K562 (cell line): ENCODE data around the gene DTWD2. TPM values are rescaled to one million over a fixed set of nuclear protein-coding genes. Genes with fewer than 3 reads are reported as not detected.

ENCODE experiments used
- CTCF ChIP-seq, 3 experiments: IDR thresholded peaks in 2 of 3; conservative IDR thresholded peaks in 1 of 3; 2 replicates each; pipeline ENCODE4 v1.5.1; 2011 to 2012; ENCODE audit warnings: low read length in 3 of 3, mild to moderate bottlenecking in 3 of 3, control low read depth in 2 of 3, improper control_type of control experiment in 1 of 3, inconsistent platforms in 1 of 3, low read depth in 1 of 3, mixed read lengths in 1 of 3, moderate library complexity in 1 of 3; ENCODE audit not compliant: insufficient read depth in 2 of 3
- FOSL1 ChIP-seq: fragments of 200-800 bp; sonication (Bioruptor generic); conservative IDR thresholded peaks from 2 replicates; pipeline ENCODE4 v1.6.1; 2016; ENCODE audit warnings: missing genetic modification characterization, missing compliant biosample characterization
- FOXA1 ChIP-seq: fragments of 450-650 bp; IDR thresholded peaks from 2 replicates; pipeline ENCODE4 v1.6.1; 2016; ENCODE audit warnings: mild to moderate bottlenecking, borderline replicate concordance
- FOXK2 ChIP-seq, 2 experiments: fragments of 450-650 bp; IDR thresholded peaks in 1 of 2; conservative IDR thresholded peaks in 1 of 2; 2 replicates each; pipeline ENCODE4 v1.6.1; 2016; ENCODE audit warnings: low read depth in 2 of 2, mild to moderate bottlenecking in 1 of 2
- GTF2B ChIP-seq: IDR thresholded peaks from 2 replicates; pipeline ENCODE4 v1.6.1; 2011; ENCODE audit not compliant: insufficient read length; ENCODE audit errors: extremely low read depth
- LEF1 ChIP-seq: fragments of 450-650 bp; IDR thresholded peaks from 2 replicates; pipeline ENCODE4 v1.6.1; 2016; ENCODE audit warnings: mild to moderate bottlenecking
- MBD1 ChIP-seq: fragments of 250-450 bp; sonication (Bioruptor Pico); IDR thresholded peaks from 2 replicates; pipeline ENCODE4 v1.8.0; 2022; ENCODE audit warnings: inconsistent platforms
- NCOA1 ChIP-seq: fragments of 450-650 bp; IDR thresholded peaks from 2 replicates; pipeline ENCODE4 v1.6.1; 2016; ENCODE audit warnings: low read depth
- NFE2L1 ChIP-seq: fragments of 450-650 bp; IDR thresholded peaks from 2 replicates; pipeline ENCODE4 v1.6.1; 2016; ENCODE audit warnings: missing genetic modification characterization, low read depth, mild to moderate bottlenecking, missing compliant biosample characterization, moderate library complexity, borderline replicate concordance
- NFRKB ChIP-seq: fragments of 450-650 bp; IDR thresholded peaks from 2 replicates; pipeline ENCODE4 v1.6.1; 2016; ENCODE audit warnings: low read depth
- POU5F1 ChIP-seq: fragments of 150-350 bp; IDR thresholded peaks from 2 replicates; pipeline ENCODE4 v1.6.1; 2014; ENCODE audit warnings: borderline replicate concordance, low read length, low read depth, mild to moderate bottlenecking; ENCODE audit not compliant: partially characterized antibody
- RNF219 ChIP-seq: fragments of 250-450 bp; sonication (Bioruptor Pico); IDR thresholded peaks from 2 replicates; pipeline ENCODE4 v1.5.0; 2022; ENCODE audit warnings: mild to moderate bottlenecking
- SMC3 ChIP-seq: conservative IDR thresholded peaks from 2 replicates; pipeline ENCODE4 v1.6.1; 2011; ENCODE audit warnings: low read depth, low read length, improper control_type of control experiment; ENCODE audit not compliant: insufficient read depth
- ZBTB7A ChIP-seq: IDR thresholded peaks from 2 replicates; pipeline ENCODE4 v1.6.1; 2011; ENCODE audit warnings: low read depth, mild to moderate bottlenecking, low read length, moderate library complexity, borderline replicate concordance; ENCODE audit not compliant: control insufficient read depth
- ZNF165 ChIP-seq: fragments of 250-450 bp; sonication (Bioruptor Pico); IDR thresholded peaks from 2 replicates; pipeline ENCODE4 v1.4.0; 2020; ENCODE audit warnings: borderline replicate concordance
- ZNF384 ChIP-seq: IDR thresholded peaks from 2 replicates; pipeline ENCODE4 v1.6.1; 2012; ENCODE audit warnings: low read depth, low read length, improper control_type of control experiment
- ZNF395 ChIP-seq: fragments of 200-800 bp; sonication (Bioruptor generic); IDR thresholded peaks from 2 replicates; pipeline ENCODE4 v1.6.1; 2017; ENCODE audit warnings: missing genetic modification characterization, missing compliant biosample characterization
- ZNF41 ChIP-seq: fragments of 250-450 bp; sonication (Bioruptor Pico); conservative IDR thresholded peaks from 2 replicates; pipeline ENCODE4 v1.4.0; 2020; ENCODE audit warnings: mild to moderate bottlenecking
- ZNF551 ChIP-seq: fragments of 250-450 bp; sonication (Bioruptor Pico); IDR thresholded peaks from 2 replicates; pipeline ENCODE4 v1.5.0; 2021; ENCODE audit warnings: mild to moderate bottlenecking, moderate library complexity
- ZNF583 ChIP-seq: fragments of 250-450 bp; sonication (Bioruptor Pico); IDR thresholded peaks from 2 replicates; pipeline ENCODE4 v1.4.0; 2020
- polyA plus RNA-seq, 8 experiments: library from polyadenylated mRNA; depleted of rRNA in 4 of 8; stranded (reverse) in 5 of 8; unstranded in 3 of 8; fragments of >200 nt; fragmentation: Nextera tagmentation in 2 of 8; fragmentation: Illumina TruSeq in 1 of 8; extraction: Ambion mirVana in 2 of 8; extraction: Trizol in 1 of 8; gene quantifications; 2 replicates each; pipeline versions ENCODE4 v1.2.1 to v1.2.3, GENCODE V29; 2011 to 2014; ENCODE audit warnings: inconsistent platforms in 1 of 8, missing spikeins in 1 of 8
- total RNA-seq, 7 experiments: library from RNA; depleted of rRNA in 6 of 7; stranded (reverse); fragments of >200 nt in 6 of 7; fragmentation: Illumina TruSeq in 2 of 7; extraction: Trizol in 2 of 7; gene quantifications; 2 replicates each; pipeline versions ENCODE4 v1.2.1 to v1.2.3, GENCODE V29; 2011 to 2021; ENCODE audit warnings: low replicate concordance in 1 of 7

Gene DTWD2
- total and polyA plus RNA-seq, 9 of the 15 experiments (the other 6 are each of a cell fraction or from before 2014, with no cell fraction given), result 0.99 to 10.8 (median 4.1) TPM

GRCh38 chr5:119022017-119022745, 33.8 kb upstream of the DTWD2 start (continued):
- no peak for TF ChIP-seq MBD1 (CRISPR knock-in tag)
- TF ChIP-seq ZNF551 (CRISPR knock-in tag), result no peak
- TF ChIP-seq LEF1, result no peak
- TF ChIP-seq NCOA1, result no peak
- no peak for TF ChIP-seq NFRKB
- TF ChIP-seq RNF219, result no peak
- peak; percentile 28 to 48; a peak in 1 of 4 replicates for TF ChIP-seq FOXK2 (conservative IDR thresholded peaks at IDR 0.05 in 1 of 2, IDR thresholded peaks at IDR 0.05 in 1 of 2; ENCODE audit: low read depth in 2 of 2)
- TF ChIP-seq CTCF (IDR thresholded peaks at IDR 0.05 in 2 of 3, conservative IDR thresholded peaks at IDR 0.05 in 1 of 3; ENCODE audit: insufficient read depth in 2 of 3, low read depth in 1 of 3, low read length in 3 of 3), result peak; percentile 29 to 71 (median 52); a peak in 5 of 6 replicates
- TF ChIP-seq ZNF165 (CRISPR knock-in tag), result no peak
- TF ChIP-seq ZNF395 (CRISPR knock-in tag), result no peak
- no peak for TF ChIP-seq ZNF583 (CRISPR knock-in tag)
- no peak for TF ChIP-seq FOXA1
- no peak for TF ChIP-seq POU5F1
- TF ChIP-seq ZNF41, result no peak
- TF ChIP-seq SMC3, result peak; percentile 44; the same call in 1 of the 2 replicates
- TF ChIP-seq ZBTB7A, result no peak
- TF ChIP-seq NFE2L1 (tag), result no peak
- peak; percentile 69; the same call in 1 of the 2 replicates for TF ChIP-seq ZNF384
- TF ChIP-seq GTF2B, result no peak
- TF ChIP-seq FOSL1 (tag), result no peak
